Activated T-helper 2 cell treated with anti-CD3 and anti-CD28 coated beads, Interferon-gamma antibody, Interleukin-2, Interleukin-4, amounts not matched to agents 10 μg/mL and 5 μg/mL and 100 μg/mL, durations not matched to agents 14 hours and 24 hours and 36 hours (primary cell): ENCODE data around the gene ACKR2. TPM values are rescaled to one million over a fixed set of nuclear protein-coding genes. Genes with fewer than 3 reads are reported as not detected.

ENCODE experiments used
- DNase-seq: peaks from one replicate; pipeline ENCODE4 v3.0.0; 2021; ENCODE audit warnings: low spot score
- H3K27ac Mint-ChIP-seq: one replicate; pipeline ENCODE4 v1.8.0; 2021; ENCODE audit warnings: mixed read lengths
- H3K27me3 Mint-ChIP-seq: one replicate; pipeline ENCODE4 v1.8.0; 2021; ENCODE audit warnings: low read depth, mixed read lengths
- H3K36me3 Mint-ChIP-seq: one replicate; pipeline ENCODE4 v1.8.0; 2021; ENCODE audit warnings: low read depth, mixed read lengths
- H3K4me1 Mint-ChIP-seq: one replicate; pipeline ENCODE4 v1.8.0; 2021; ENCODE audit warnings: low read depth, mixed read lengths
- H3K4me3 Mint-ChIP-seq: one replicate; pipeline ENCODE4 v1.8.0; 2021; ENCODE audit warnings: low read depth, mild to moderate bottlenecking, moderate library complexity, mixed read lengths
- H3K9me3 Mint-ChIP-seq: one replicate; pipeline ENCODE4 v1.8.0; 2021; ENCODE audit warnings: mixed read lengths
- intact Hi-C: fragments of 100-400 bp; cut with micrococcal nuclease; formaldehyde crosslinking; loops from one replicate; pipeline ENCODE4 v1.15.1; 2023
- total RNA-seq: library from RNA; stranded (reverse); gene quantifications from 2 replicates; pipeline ENCODE4 v1.2.3, GENCODE V29; 2022

The ACKR2 gene
- total RNA-seq = 0.44 and 1.0 TPM in 2 replicates

- Mint-ChIP-seq H3K4me1 (peaks cover 11% of the 10 kb centered on the region), H3K36me3 (no peaks in the 10 kb centered on the region), H3K9me3 (no peaks in the 10 kb centered on the region), H3K27me3 (peaks cover 40% of the 10 kb centered on the region), H3K27ac (no peak within 1 kb of the TSS), H3K4me3 (no peak within 1 kb of the TSS)
- DNase-seq = no peak
- intact Hi-C loops = no loop called here
Measured at GRCh38 chr3:42809202-42809601, at the start of gene ACKR2. Gene ACKR2 (plus strand): TSS chr3:42809445. CDS start chr3:42864503, 55,058 bp downstream.

- no peak for DNase-seq
- Mint-ChIP-seq H3K27ac (no peak overlapping the region), H3K9me3 (no peaks in the 10 kb centered on the region), H3K27me3 (peaks cover 24% of the 10 kb centered on the region), H3K4me1 (no peaks in the 10 kb centered on the region), H3K36me3 (no peaks in the 10 kb centered on the region), H3K4me3 (no peak overlapping the region)
- intact Hi-C loops = no loop called here
Measured at GRCh38 chr3:42762046-42762724, 47.1 kb upstream of the ACKR2 start.

GRCh38 chr3:42763021-42763420 lies 46.2 kb upstream of the ACKR2 start:
- H3K27ac Mint-ChIP-seq = no peak overlapping the region

GRCh38 chr3:42764115-42764514 lies 45.1 kb upstream of the ACKR2 start:
- Mint-ChIP-seq H3K27me3 (peaks cover 17% of the 10 kb centered on the region), H3K36me3 (no peaks in the 10 kb centered on the region), H3K27ac (no peak overlapping the region), H3K4me3 (no peak overlapping the region), H3K4me1 (no peaks in the 10 kb centered on the region), H3K9me3 (no peaks in the 10 kb centered on the region)
- no peak for DNase-seq
- intact Hi-C loops = no loop called here

More at GRCh38 chr3:42763021-42763420, 46.2 kb upstream of the ACKR2 start:
- Mint-ChIP-seq H3K4me3 (no peak overlapping the region), H3K36me3 (no peaks in the 10 kb centered on the region), H3K4me1 (no peaks in the 10 kb centered on the region), H3K27me3 (peaks cover 23% of the 10 kb centered on the region), H3K9me3 (no peaks in the 10 kb centered on the region)
- DNase-seq = no peak
- intact Hi-C loops = no loop called here

GRCh38 chr3:42764561-42765295 lies 44.5 kb upstream of the ACKR2 start:
- H3K4me1 Mint-ChIP-seq = no peaks in the 10 kb centered on the region
- no peak for DNase-seq
- intact Hi-C loops = no loop called here
- H3K27ac Mint-ChIP-seq = no peak overlapping the region
- H3K4me3 Mint-ChIP-seq = no peak overlapping the region
- peaks cover 15% of the 10 kb centered on the region for H3K27me3 Mint-ChIP-seq
- H3K36me3 Mint-ChIP-seq = no peaks in the 10 kb centered on the region
- H3K9me3 Mint-ChIP-seq = no peaks in the 10 kb centered on the region

GRCh38 chr3:42769477-42770131 lies 39.6 kb upstream of the ACKR2 start:
- H3K27ac Mint-ChIP-seq = no peak overlapping the region
- peaks cover 22% of the 10 kb centered on the region for H3K27me3 Mint-ChIP-seq
- peaks cover 9% of the 10 kb centered on the region for H3K4me1 Mint-ChIP-seq
- H3K9me3 Mint-ChIP-seq = no peaks in the 10 kb centered on the region
- no peak overlapping the region for H3K4me3 Mint-ChIP-seq
- no peaks in the 10 kb centered on the region for H3K36me3 Mint-ChIP-seq
- intact Hi-C loops = no loop called here
- DNase-seq = no peak

- Mint-ChIP-seq H3K27ac (no peak overlapping the region), H3K4me3 (peak overlapping the region; percentile 51), H3K4me1 (peaks cover 9% of the 10 kb centered on the region), H3K9me3 (no peaks in the 10 kb centered on the region), H3K27me3 (peaks cover 17% of the 10 kb centered on the region), H3K36me3 (no peaks in the 10 kb centered on the region)
- intact Hi-C loops = no loop called here
- no peak for DNase-seq
Measured at GRCh38 chr3:42771271-42771670, 38.0 kb upstream of the ACKR2 start.

GRCh38 chr3:42772670-42773408 lies 36.4 kb upstream of the ACKR2 start, which contains the start of gene CCDC13:
Gene CCDC13 (minus strand): TSS chr3:42773253. CDS start chr3:42758345, 14,908 bp downstream.
- peaks cover 9% of the 10 kb centered on the region for H3K27me3 Mint-ChIP-seq
- H3K36me3 Mint-ChIP-seq = no peaks in the 10 kb centered on the region
- peak; percentile 85 for DNase-seq
- H3K27ac Mint-ChIP-seq = peak within 1 kb of the TSS; percentile 74
- peaks cover 9% of the 10 kb centered on the region for H3K4me1 Mint-ChIP-seq
- intact Hi-C loops = loop anchor here (1.0 to 2.0 kb wide), 3 partner anchors 31 to 190 kb away; partner anchors contain the start of gene HIGD1A
- H3K9me3 Mint-ChIP-seq = no peaks in the 10 kb centered on the region
- H3K4me3 Mint-ChIP-seq = peak within 1 kb of the TSS; percentile 86

- no peak for DNase-seq
- intact Hi-C loops = loop anchor here (1.0 to 2.0 kb wide), 3 partner anchors 31 to 191 kb away; partner anchors contain the start of gene HIGD1A
- Mint-ChIP-seq H3K4me3 (peak overlapping the region; percentile 86), H3K36me3 (no peaks in the 10 kb centered on the region), H3K4me1 (peaks cover 9% of the 10 kb centered on the region), H3K9me3 (no peaks in the 10 kb centered on the region), H3K27ac (peak overlapping the region; percentile 74), H3K27me3 (peaks cover 9% of the 10 kb centered on the region)
Measured at GRCh38 chr3:42773409-42773751, 35.9 kb upstream of the ACKR2 start.

- Mint-ChIP-seq H3K4me1 (peaks cover 2% of the 10 kb centered on the region), H3K36me3 (peaks cover 9% of the 10 kb centered on the region), H3K4me3 (no peak overlapping the region), H3K27ac (no peak overlapping the region), H3K9me3 (no peaks in the 10 kb centered on the region), H3K27me3 (no peaks in the 10 kb centered on the region)
- intact Hi-C loops = no loop called here
- DNase-seq = no peak
Measured at GRCh38 chr3:42778644-42779043, 30.6 kb upstream of the ACKR2 start.

- H3K27ac Mint-ChIP-seq = no peak overlapping the region
- intact Hi-C loops = loop anchor here (2.0 kb wide), 2 partner anchors 50 to 58 kb away; no protein-coding TSS in a partner anchor
- H3K9me3 Mint-ChIP-seq = no peaks in the 10 kb centered on the region
- H3K4me3 Mint-ChIP-seq = no peak overlapping the region
- H3K36me3 Mint-ChIP-seq = peaks cover 9% of the 10 kb centered on the region
- H3K27me3 Mint-ChIP-seq = no peaks in the 10 kb centered on the region
- H3K4me1 Mint-ChIP-seq = peaks cover 2% of the 10 kb centered on the region
- no peak for DNase-seq
Measured at GRCh38 chr3:42780398-42780797, 28.8 kb upstream of the ACKR2 start.
